ENCODE data around the gene PRR20C. TPM values are rescaled to one million over a fixed set of nuclear protein-coding genes. Genes with fewer than 3 reads are reported as not detected.
"Not testable (repeated sequence)": the region's sequence is repeated elsewhere in the genome, so short reads cannot be mapped to it uniquely, and the experiment has no call there.

Gene PRR20C
- total RNA-seq: not detected

- H3K9me3 ChIP-seq, H3K36me3 ChIP-seq, H3K27me3 ChIP-seq, H3K4me3 ChIP-seq, DNase-seq, H3K4me1 ChIP-seq, H3K27ac ChIP-seq: not testable (repeated sequence)
These were observed at the start of gene PRR20C for GRCh38 chr13:57153761-57154160. TSS of gene PRR20C (plus strand) at chr13:57154061. CDS start at chr13:57154448, 387 bp downstream.

- H3K36me3 ChIP-seq: no peaks in the 10 kb centered on the region
- H3K27me3 ChIP-seq: no peaks in the 10 kb centered on the region
- no peak overlapping the region for H3K4me3 ChIP-seq
- no peak overlapping the region for H3K27ac ChIP-seq
- TF ChIP-seq CTCF (IDR thresholded peaks at IDR 0.05) (no peak), POLR2A (IDR thresholded peaks at IDR 0.05) (no peak)
- no peak for DNase-seq
- no peaks in the 10 kb centered on the region for H3K4me1 ChIP-seq
- no peaks in the 10 kb centered on the region for H3K9me3 ChIP-seq
These were observed 38.9 kb upstream of the PRR20C start for GRCh38 chr13:57114945-57115344.

GRCh38 chr13:57123681-57124080 lies 30.2 kb upstream of the PRR20C start:
- Histone ChIP-seq H3K27me3 (no peaks in the 10 kb centered on the region), H3K27ac (no peak overlapping the region), H3K4me1 (no peaks in the 10 kb centered on the region), H3K9me3 (no peaks in the 10 kb centered on the region), H3K4me3 (no peak overlapping the region), H3K36me3 (no peaks in the 10 kb centered on the region)
- TF ChIP-seq CTCF (IDR thresholded peaks at IDR 0.05): no peak
- TF ChIP-seq POLR2A (IDR thresholded peaks at IDR 0.05): no peak
- DNase-seq: no peak

GRCh38 chr13:57128909-57129308 lies 25.0 kb upstream of the PRR20C start:
- no peak overlapping the region for H3K4me3 ChIP-seq
- no peak for DNase-seq
- H3K36me3 ChIP-seq: no peaks in the 10 kb centered on the region
- TF ChIP-seq POLR2A (IDR thresholded peaks at IDR 0.05) (no peak), CTCF (IDR thresholded peaks at IDR 0.05) (no peak)
- no peaks in the 10 kb centered on the region for H3K4me1 ChIP-seq
- no peak overlapping the region for H3K27ac ChIP-seq
- no peaks in the 10 kb centered on the region for H3K9me3 ChIP-seq
- H3K27me3 ChIP-seq: no peaks in the 10 kb centered on the region

- Histone ChIP-seq H3K9me3 (no peaks in the 10 kb centered on the region), H3K36me3 (no peaks in the 10 kb centered on the region), H3K27me3 (no peaks in the 10 kb centered on the region), H3K27ac (no peak overlapping the region), H3K4me1 (no peaks in the 10 kb centered on the region), H3K4me3 (no peak overlapping the region)
- TF ChIP-seq POLR2A (IDR thresholded peaks at IDR 0.05) (no peak), CTCF (IDR thresholded peaks at IDR 0.05) (no peak)
- DNase-seq: no peak
These were observed 17.8 kb upstream of the PRR20C start for GRCh38 chr13:57136093-57136492.

GRCh38 chr13:57137585-57137984 lies 16.3 kb upstream of the PRR20C start:
- no peak for DNase-seq
- TF ChIP-seq CTCF (IDR thresholded peaks at IDR 0.05) (no peak), POLR2A (IDR thresholded peaks at IDR 0.05) (no peak)
- H3K27ac ChIP-seq: no peak overlapping the region

More at GRCh38 chr13:57137585-57137984, 16.3 kb upstream of the PRR20C start:
- H3K4me1 ChIP-seq: no peaks in the 10 kb centered on the region
- H3K4me3 ChIP-seq: no peak overlapping the region
- no peaks in the 10 kb centered on the region for H3K9me3 ChIP-seq
- no peaks in the 10 kb centered on the region for H3K36me3 ChIP-seq
- H3K27me3 ChIP-seq: no peaks in the 10 kb centered on the region
